Endothelial cell of umbilical vein (primary cell): ENCODE results near the gene VIM. TPM values are rescaled to one million over a fixed set of nuclear protein-coding genes. Genes with fewer than 3 reads are reported as not detected.

Source experiments
- BruUV-seq: library from RNA; stranded (reverse); fragments of 400-500 nt; replicated peaks from 2 replicates; lab custom pipeline; 2021; lab: Mats Ljungman, UMichigan
- CTCF ChIA-PET: fragments of 300-600, 350-600 bp; sonication (Branson Sonifier 250); formaldehyde crosslinking; loops from one replicate; lab custom pipeline; 2021; ENCODE audit warnings: antibody characterized with exemption, inconsistent platforms; lab: Charles Lee
- POLR2A ChIA-PET: fragments of 300-600, 350-600 bp; sonication (Branson Sonifier 250); formaldehyde crosslinking; loops from one replicate; lab custom pipeline; 2021; ENCODE audit warnings: antibody characterized with exemption, inconsistent platforms; lab: Charles Lee
- DNase-seq: peaks from one replicate; pipeline ENCODE4 v3.0.0-alpha.2; 2011; ENCODE audit warnings: low read depth, low spot score
- FAIRE-seq: peaks from 2 replicates; lab custom pipeline; 2011; peaks lifted over from hg19 to GRCh38; lab: Jason Lieb, UNC
- H2AFZ ChIP-seq: 2 replicates; pipeline ENCODE4 v1.6.0; 2012; ENCODE audit warnings: low read depth, low read length, control low read depth, inconsistent platforms
- H3K27ac ChIP-seq: 2 replicates; pipeline ENCODE4 v1.5.1; 2011; ENCODE audit warnings: low read depth, mild to moderate bottlenecking, control low read depth, low read length, moderate library complexity; ENCODE audit not compliant: insufficient read depth
- H3K27me3 ChIP-seq, 2 experiments: 2 replicates each; pipeline versions ENCODE4 v1.6.0 to v1.6.1; 2011; ENCODE audit warnings: low read length in 2 of 2, mixed read lengths in 1 of 2; ENCODE audit not compliant: control insufficient read depth in 2 of 2, insufficient read depth in 2 of 2
- H3K36me3 ChIP-seq, 2 experiments: 2 replicates in 1 of 2; 3 replicates in 1 of 2; pipeline ENCODE4 v1.5.1; 2011; ENCODE audit warnings: low read length in 2 of 2, mild to moderate bottlenecking in 1 of 2, moderate library complexity in 1 of 2; ENCODE audit not compliant: control insufficient read depth in 2 of 2, insufficient read depth in 2 of 2; ENCODE audit errors: extremely low read depth in 1 of 2
- H3K4me1 ChIP-seq: 3 replicates; pipeline ENCODE4 v1.5.1; 2011; ENCODE audit warnings: mild to moderate bottlenecking, low read length; ENCODE audit not compliant: control insufficient read depth, insufficient read depth; ENCODE audit errors: extremely low read depth
- H3K4me2 ChIP-seq: 2 replicates; pipeline ENCODE4 v1.6.1; 2011; ENCODE audit warnings: low read length, control low read depth, mixed read lengths; ENCODE audit not compliant: insufficient read depth
- H3K4me3 ChIP-seq, 3 experiments: fragments of 200-600 bp in 1 of 3; sonication (generic), shearing (Covaris generic) in 1 of 3; replicated peaks in 1 of 3; 2 replicates each; pipeline ENCODE4 v1.5.1; 2011 to 2016; ENCODE audit warnings: control low read depth in 3 of 3, low read length in 3 of 3, mild to moderate bottlenecking in 2 of 3, inconsistent platforms in 1 of 3, low read depth in 1 of 3, moderate library complexity in 1 of 3; ENCODE audit not compliant: insufficient read depth in 1 of 3
- H3K79me2 ChIP-seq: 2 replicates; pipeline ENCODE4 v1.6.0; 2012; ENCODE audit warnings: low read length, inconsistent platforms; ENCODE audit not compliant: control insufficient read depth, insufficient read depth
- H3K9ac ChIP-seq: replicated peaks from 2 replicates; pipeline ENCODE3; 2011; ENCODE audit warnings: low read length, control low read depth; ENCODE audit not compliant: insufficient read depth; ENCODE audit errors: extremely low read depth
- H3K9me1 ChIP-seq: replicated peaks from 3 replicates; pipeline ENCODE4 v1.6.0; 2011; ENCODE audit warnings: mild to moderate bottlenecking, low read length; ENCODE audit not compliant: control insufficient read depth, insufficient read depth; ENCODE audit errors: extremely low read depth
- H3K9me3 ChIP-seq: replicated peaks from 2 replicates; pipeline ENCODE4 v1.5.1; 2012; ENCODE audit warnings: low read length, inconsistent platforms; ENCODE audit not compliant: control insufficient read depth, insufficient read depth
- H4K20me1 ChIP-seq: replicated peaks from 2 replicates; pipeline ENCODE3; 2011; ENCODE audit warnings: mild to moderate bottlenecking, low read length; ENCODE audit not compliant: control insufficient read depth, insufficient read depth; ENCODE audit errors: extremely low read depth
- EZH2 ChIP-seq: IDR thresholded peaks from 2 replicates; pipeline ENCODE4 v1.6.1; 2012; ENCODE audit warnings: borderline replicate concordance, low read depth, mild to moderate bottlenecking, moderate library complexity, low read length, inconsistent platforms; ENCODE audit not compliant: severe bottlenecking
- FOS ChIP-seq: IDR thresholded peaks from 2 replicates; pipeline ENCODE4 v1.6.1; 2011; ENCODE audit warnings: mild to moderate bottlenecking, low read length, moderate library complexity, borderline replicate concordance; ENCODE audit not compliant: insufficient read depth
- GATA2 ChIP-seq: IDR thresholded peaks from 2 replicates; pipeline ENCODE4 v1.7.0; 2011; ENCODE audit warnings: low read depth, mild to moderate bottlenecking, moderate library complexity, mixed read lengths, low read length; ENCODE audit not compliant: insufficient read length, insufficient read depth
- JUN ChIP-seq: IDR thresholded peaks from 2 replicates; pipeline ENCODE4 v1.6.1; 2011; ENCODE audit warnings: borderline replicate concordance, low read depth; ENCODE audit not compliant: insufficient read length, insufficient read depth
- MYC ChIP-seq: IDR thresholded peaks from one replicate; pipeline ENCODE4 v1.6.1; 2011; ENCODE audit warnings: mild to moderate bottlenecking, low read depth, low read length
- POLR2A ChIP-seq: IDR thresholded peaks from 2 replicates; pipeline ENCODE4 v1.6.1; 2012; ENCODE audit warnings: low read depth, mild to moderate bottlenecking, control low read depth, low read length
- dilution Hi-C: fragments of 300-500 bp; cut with MboI; formaldehyde crosslinking; loops from one replicate; pipeline ENCODE4 v1.15.0; 2019; ENCODE audit warnings: low sequenced_read_pairs; ENCODE audit not compliant: extremely low pct_ligation_motif_present
- intact Hi-C: fragments of 100-400 bp; cut with micrococcal nuclease; formaldehyde crosslinking; loops from one replicate; pipeline ENCODE4 v1.10.0; 2022
- polyA plus RNA-seq, 4 experiments: library from polyadenylated mRNA; depleted of rRNA in 3 of 4; stranded (reverse) in 3 of 4; unstranded in 1 of 4; fragments of >200 nt; gene quantifications; 2 replicates each; pipeline versions ENCODE4 v1.2.1 to v1.2.3, GENCODE V29; 2011 to 2012; ENCODE audit warnings: missing spikeins in 1 of 4
- total RNA-seq: library from RNA; stranded (reverse); gene quantifications from 2 replicates; pipeline ENCODE4 v1.2.3, GENCODE V29; 2021
- TF ChIP-seq, protein P1 (sequence below): IDR thresholded peaks from 2 replicates; pipeline ENCODE4 v1.6.1; 2011; ENCODE audit not compliant: insufficient read depth, insufficient read length
- TF ChIP-seq, protein P2 (sequence below), 2 donors: IDR thresholded peaks; 1 replicate in 1 of 2; 2 replicates in 1 of 2; pipeline ENCODE4 v1.5.1; 2011; ENCODE audit warnings: low read length in 2 of 2, mild to moderate bottlenecking in 2 of 2, moderate library complexity in 2 of 2, control low read depth in 1 of 2, inconsistent platforms in 1 of 2, low read depth in 1 of 2; ENCODE audit not compliant: insufficient read depth in 1 of 2; ENCODE audit errors: extremely low read depth in 1 of 2

VIM gene
- total and polyA plus RNA-seq, 2 donors (not counting 3 experiments of a cell fraction or from before 2014, with no cell fraction given), result 5,699 to 5,781 TPM

DNA sequence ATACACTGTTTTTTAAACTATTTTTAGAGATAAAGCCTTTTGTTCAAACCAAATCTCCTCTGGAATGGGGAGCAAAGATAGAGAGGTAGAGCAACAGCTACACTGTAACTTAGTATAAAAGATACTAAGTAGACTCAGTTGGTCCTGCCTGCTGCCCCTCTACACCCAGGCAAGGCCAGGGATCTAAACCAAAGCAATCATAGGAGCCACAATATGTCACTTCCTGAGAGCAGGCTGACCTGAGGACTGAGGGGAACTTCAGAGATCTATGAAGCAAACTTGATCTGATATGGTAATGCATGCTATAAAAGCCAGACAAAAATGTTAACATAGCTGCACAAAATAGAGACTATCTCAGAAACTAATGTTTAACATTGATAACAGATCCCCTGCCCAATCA lies 19.6 kb upstream of the VIM start:
- no peak overlapping the region for H3K27ac ChIP-seq
- H2AFZ ChIP-seq, result no peak overlapping the region
- TF ChIP-seq, protein P1, sequence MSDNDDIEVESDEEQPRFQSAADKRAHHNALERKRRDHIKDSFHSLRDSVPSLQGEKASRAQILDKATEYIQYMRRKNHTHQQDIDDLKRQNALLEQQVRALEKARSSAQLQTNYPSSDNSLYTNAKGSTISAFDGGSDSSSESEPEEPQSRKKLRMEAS, result no peak
- TF ChIP-seq MYC, result no peak
- TF ChIP-seq POLR2A, result no peak
- TF ChIP-seq JUN, result no peak
- TF ChIP-seq EZH2, result no peak
- no peak for TF ChIP-seq GATA2
- TF ChIP-seq, protein P2, sequence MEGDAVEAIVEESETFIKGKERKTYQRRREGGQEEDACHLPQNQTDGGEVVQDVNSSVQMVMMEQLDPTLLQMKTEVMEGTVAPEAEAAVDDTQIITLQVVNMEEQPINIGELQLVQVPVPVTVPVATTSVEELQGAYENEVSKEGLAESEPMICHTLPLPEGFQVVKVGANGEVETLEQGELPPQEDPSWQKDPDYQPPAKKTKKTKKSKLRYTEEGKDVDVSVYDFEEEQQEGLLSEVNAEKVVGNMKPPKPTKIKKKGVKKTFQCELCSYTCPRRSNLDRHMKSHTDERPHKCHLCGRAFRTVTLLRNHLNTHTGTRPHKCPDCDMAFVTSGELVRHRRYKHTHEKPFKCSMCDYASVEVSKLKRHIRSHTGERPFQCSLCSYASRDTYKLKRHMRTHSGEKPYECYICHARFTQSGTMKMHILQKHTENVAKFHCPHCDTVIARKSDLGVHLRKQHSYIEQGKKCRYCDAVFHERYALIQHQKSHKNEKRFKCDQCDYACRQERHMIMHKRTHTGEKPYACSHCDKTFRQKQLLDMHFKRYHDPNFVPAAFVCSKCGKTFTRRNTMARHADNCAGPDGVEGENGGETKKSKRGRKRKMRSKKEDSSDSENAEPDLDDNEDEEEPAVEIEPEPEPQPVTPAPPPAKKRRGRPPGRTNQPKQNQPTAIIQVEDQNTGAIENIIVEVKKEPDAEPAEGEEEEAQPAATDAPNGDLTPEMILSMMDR (IDR thresholded peaks at IDR 0.05; ENCODE audit: extremely low read depth in 1 of 2, insufficient read depth in 1 of 2, low read depth in 1 of 2, low read length in 2 of 2), result no peak
- no peak for TF ChIP-seq FOS
- no peaks in the 10 kb centered on the region for H3K36me3 ChIP-seq
- ChIA-PET POLR2A (no interaction called here), CTCF (no interaction called here)
- H3K9me1 ChIP-seq, result no peaks in the 10 kb centered on the region
- H3K4me3 ChIP-seq, result no peak overlapping the region
- no peak for FAIRE-seq
- no peaks in the 10 kb centered on the region for H3K27me3 ChIP-seq
- no peaks in the 10 kb centered on the region for H4K20me1 ChIP-seq
- no peak for DNase-seq
- no TSS peak for BruUV-seq
- peaks cover 5% of the 10 kb centered on the region for H3K4me1 ChIP-seq
- no peaks in the 10 kb centered on the region for H3K79me2 ChIP-seq
- dilution Hi-C loops, result no loop called here
- no peak overlapping the region for H3K9ac ChIP-seq
- H3K4me2 ChIP-seq, result no peak overlapping the region
- intact Hi-C loops, result no loop called here
- no peaks in the 10 kb centered on the region for H3K9me3 ChIP-seq
